Hepatocyte (in vitro differentiated cells): ENCODE data around the gene NAB2. TPM values are rescaled to one million over a fixed set of nuclear protein-coding genes. Genes with fewer than 3 reads are reported as not detected.

Experiments
- DNase-seq: peaks from one replicate; pipeline ENCODE4 v3.0.0-alpha.2; 2016; ENCODE audit warnings: low spot score
- H2AFZ ChIP-seq: fragments of 200-600 bp; sonication (generic); 2 replicates; pipeline ENCODE4 v1.6.0; 2016; ENCODE audit warnings: antibody characterized with exemption, mild to moderate bottlenecking
- H3K27ac ChIP-seq: fragments of 200-600 bp; sonication (generic); 2 replicates; pipeline ENCODE4 v1.5.1; 2016; ENCODE audit warnings: mild to moderate bottlenecking
- H3K27me3 ChIP-seq: fragments of 200-600 bp; sonication (generic); 2 replicates; pipeline ENCODE4 v1.6.1; 2016
- H3K36me3 ChIP-seq: fragments of 200-600 bp; sonication (generic); replicated peaks from 2 replicates; pipeline ENCODE4 v1.5.1; 2016; ENCODE audit warnings: low read depth; ENCODE audit not compliant: insufficient read depth
- H3K4me1 ChIP-seq: fragments of 200-600 bp; sonication (generic); 2 replicates; pipeline ENCODE4 v1.5.1; 2016; ENCODE audit warnings: mild to moderate bottlenecking, moderate library complexity; ENCODE audit not compliant: insufficient read depth
- H3K4me2 ChIP-seq: fragments of 200-600 bp; sonication (generic); 2 replicates; pipeline ENCODE4 v1.6.0; 2016
- H3K4me3 ChIP-seq: fragments of 200-600 bp; sonication (generic); 2 replicates; pipeline ENCODE4 v1.5.1; 2016; ENCODE audit warnings: mild to moderate bottlenecking
- H3K79me2 ChIP-seq: fragments of 200-600 bp; sonication (generic); 2 replicates; pipeline ENCODE4 v1.6.0; 2017; ENCODE audit warnings: mild to moderate bottlenecking
- H3K9me2 ChIP-seq: fragments of 200-600 bp; sonication (generic); replicated peaks from 2 replicates; pipeline ENCODE4 v1.6.0; 2017; ENCODE audit warnings: mild to moderate bottlenecking; ENCODE audit not compliant: insufficient read depth
- H3K9me3 ChIP-seq: fragments of 200-600 bp; sonication (generic); 2 replicates; pipeline ENCODE4 v1.5.1; 2016; ENCODE audit warnings: low read depth, mild to moderate bottlenecking
- H4K20me1 ChIP-seq: fragments of 200-600 bp; sonication (generic); 2 replicates; pipeline ENCODE4 v1.6.0; 2016; ENCODE audit warnings: mild to moderate bottlenecking; ENCODE audit not compliant: insufficient read depth, poor library complexity, severe bottlenecking
- CTCF ChIP-seq: fragments of 200-600 bp; sonication (generic); IDR thresholded peaks from 2 replicates; pipeline ENCODE4 v1.5.1; 2016; ENCODE audit warnings: antibody characterized with exemption, mild to moderate bottlenecking; ENCODE audit not compliant: poor library complexity
- EZH2 ChIP-seq: fragments of 200-600 bp; sonication (generic); IDR thresholded peaks from 2 replicates; pipeline ENCODE4 v1.6.1; 2016; ENCODE audit warnings: antibody characterized with exemption, mild to moderate bottlenecking, borderline replicate concordance
- EZH2phosphoT487 ChIP-seq: fragments of 200-600 bp; sonication (generic); IDR thresholded peaks from one replicate; pipeline ENCODE4 v1.6.1; 2018; ENCODE audit warnings: antibody characterized with exemption, mild to moderate bottlenecking, low read depth, moderate library complexity; ENCODE audit not compliant: unreplicated experiment, severe bottlenecking
- whole genome bisulfite sequencing: methylation state at CpG from one replicate; pipeline ENCODE4 v1.1.6; 2016; ENCODE audit warnings: low lambda C conversion rate; ENCODE audit errors: missing lambda C conversion rate; 5-methylcytosine and 5-hydroxymethylcytosine counted together
- polyA plus RNA-seq: library from polyadenylated mRNA; unstranded; fragments of >200 nt; fragmentation: Nextera tagmentation; extraction: Ambion mirVana; gene quantifications from 2 replicates; pipeline ENCODE4 v1.2.1, GENCODE V29; 2016
- total RNA-seq: library from RNA; depleted of rRNA; stranded (reverse); fragments of >200 nt; gene quantifications from 2 replicates; pipeline ENCODE4 v1.2.3, GENCODE V29; 2014

The NAB2 gene
- total and polyA plus RNA-seq, 2 experiments from 2014 or later: 12.3 to 21.9 TPM

GRCh38 chr12:57046086-57046791, 42.7 kb upstream of the NAB2 start:
- no peak for DNase-seq
- 73% methylated on average over 6 of the region's 6 CpGs for WGBS
- no peaks in the 10 kb centered on the region for H4K20me1 ChIP-seq
- no peak overlapping the region for H3K27ac ChIP-seq
- peaks cover 2% of the 10 kb centered on the region for H3K79me2 ChIP-seq
- no peak for TF ChIP-seq EZH2phosphoT487
- H3K4me3 ChIP-seq: no peak overlapping the region
- no peaks in the 10 kb centered on the region for H3K36me3 ChIP-seq
- no peaks in the 10 kb centered on the region for H3K27me3 ChIP-seq
- H3K9me2 ChIP-seq: no peaks in the 10 kb centered on the region
- no peaks in the 10 kb centered on the region for H3K9me3 ChIP-seq
- no peak overlapping the region for H3K4me2 ChIP-seq
- no peak overlapping the region for H2AFZ ChIP-seq
- H3K4me1 ChIP-seq: no peaks in the 10 kb centered on the region

GRCh38 chr12:57046947-57047890, 41.7 kb upstream of the NAB2 start:
- TF ChIP-seq CTCF: no peak
- 86% methylated on average over 10 of the region's 10 CpGs for WGBS
- Histone ChIP-seq H3K9me2 (no peaks in the 10 kb centered on the region), H3K36me3 (no peaks in the 10 kb centered on the region), H2AFZ (no peak overlapping the region), H3K27ac (no peak overlapping the region), H3K4me3 (no peak overlapping the region), H4K20me1 (no peaks in the 10 kb centered on the region), H3K4me1 (no peaks in the 10 kb centered on the region), H3K79me2 (peaks cover 2% of the 10 kb centered on the region), H3K27me3 (no peaks in the 10 kb centered on the region), H3K4me2 (peak overlapping the region; percentile 73), H3K9me3 (no peaks in the 10 kb centered on the region)
- no peak for DNase-seq

GRCh38 chr12:57047981-57048380, 40.9 kb upstream of the NAB2 start:
- 53% methylated on average over 1 of the region's 1 CpG for WGBS
- peak overlapping the region; percentile 71 for H3K27ac ChIP-seq

More at GRCh38 chr12:57047981-57048380, 40.9 kb upstream of the NAB2 start:
- no peak overlapping the region for H3K4me3 ChIP-seq
- H3K9me2 ChIP-seq: no peaks in the 10 kb centered on the region
- no peak overlapping the region for H2AFZ ChIP-seq
- H3K9me3 ChIP-seq: no peaks in the 10 kb centered on the region
- DNase-seq: no peak
- H3K36me3 ChIP-seq: no peaks in the 10 kb centered on the region
- H3K79me2 ChIP-seq: peaks cover 2% of the 10 kb centered on the region
- H3K27me3 ChIP-seq: no peaks in the 10 kb centered on the region
- no peaks in the 10 kb centered on the region for H3K4me1 ChIP-seq
- peak overlapping the region; percentile 73 for H3K4me2 ChIP-seq
- no peak for TF ChIP-seq EZH2phosphoT487
- TF ChIP-seq EZH2: no peak
- TF ChIP-seq CTCF: no peak
- no peaks in the 10 kb centered on the region for H4K20me1 ChIP-seq
